Osteoblast (primary cell): ENCODE results near the gene KIF1B. TPM values are rescaled to one million over a fixed set of nuclear protein-coding genes. Genes with fewer than 3 reads are reported as not detected.

ENCODE experiments used
- DNase-seq: peaks from one replicate; pipeline ENCODE4 v3.0.0; 2011; ENCODE audit warnings: low spot score, mixed read lengths; ENCODE audit not compliant: insufficient read length; ENCODE audit errors: missing footprints
- H2AFZ ChIP-seq: 2 replicates; pipeline ENCODE4 v1.6.0; 2011; ENCODE audit warnings: mild to moderate bottlenecking, low read length
- H3K27ac ChIP-seq: 2 replicates; pipeline ENCODE4 v1.5.1; 2011; ENCODE audit warnings: mild to moderate bottlenecking, low read depth, low read length, moderate library complexity
- H3K27me3 ChIP-seq: 2 replicates; pipeline ENCODE4 v1.6.0; 2012; ENCODE audit warnings: mild to moderate bottlenecking, control low read depth, inconsistent platforms, low read length, moderate library complexity; ENCODE audit not compliant: insufficient read depth
- H3K36me3 ChIP-seq: 2 replicates; pipeline ENCODE4 v1.5.1; 2011; ENCODE audit warnings: mild to moderate bottlenecking, low read length, control low read depth, moderate library complexity; ENCODE audit not compliant: insufficient read depth
- H3K4me1 ChIP-seq: 2 replicates; pipeline ENCODE4 v1.5.1; 2011; ENCODE audit warnings: mild to moderate bottlenecking, low read length, control low read depth, moderate library complexity; ENCODE audit not compliant: insufficient read depth
- H3K4me2 ChIP-seq: 2 replicates; pipeline ENCODE4 v1.6.0; 2011; ENCODE audit warnings: mild to moderate bottlenecking, low read length; ENCODE audit not compliant: insufficient read depth
- H3K4me3 ChIP-seq: fragments of 200-600 bp; sonication (generic); 3 replicates; pipeline ENCODE4 v1.5.1; 2012; ENCODE audit warnings: mild to moderate bottlenecking, low read length, inconsistent platforms; ENCODE audit not compliant: insufficient read depth
- H3K79me2 ChIP-seq: 2 replicates; pipeline ENCODE4 v1.6.0; 2012; ENCODE audit warnings: mild to moderate bottlenecking, low read length, control low read depth, inconsistent platforms; ENCODE audit not compliant: insufficient read depth
- H3K9me3 ChIP-seq: 2 replicates; pipeline ENCODE4 v1.5.1; 2011; ENCODE audit warnings: low read depth, low read length, control low read depth
- H4K20me1 ChIP-seq: 2 replicates; pipeline ENCODE4 v1.6.0; 2012; ENCODE audit warnings: mild to moderate bottlenecking, low read length, control low read depth; ENCODE audit not compliant: insufficient read depth
- small RNA-seq: library from RNA; depleted of rRNA; stranded (forward); fragments of <200 nt; gene quantifications from one replicate; pipeline ENCODE3, GENCODE V24; 2012
- total RNA-seq: library from RNA; depleted of rRNA; stranded (reverse); fragments of >200 nt; gene quantifications from 2 replicates; pipeline ENCODE4 v1.2.3, GENCODE V29; 2012
- TF ChIP-seq, protein P1 (sequence below): IDR thresholded peaks from 2 replicates; pipeline ENCODE4 v1.5.1; 2011; ENCODE audit warnings: mild to moderate bottlenecking, low read depth, low read length, moderate library complexity; ENCODE audit errors: extremely low read depth

The KIF1B gene
- total RNA-seq, 1 donor = 35.8 TPM

DNA sequence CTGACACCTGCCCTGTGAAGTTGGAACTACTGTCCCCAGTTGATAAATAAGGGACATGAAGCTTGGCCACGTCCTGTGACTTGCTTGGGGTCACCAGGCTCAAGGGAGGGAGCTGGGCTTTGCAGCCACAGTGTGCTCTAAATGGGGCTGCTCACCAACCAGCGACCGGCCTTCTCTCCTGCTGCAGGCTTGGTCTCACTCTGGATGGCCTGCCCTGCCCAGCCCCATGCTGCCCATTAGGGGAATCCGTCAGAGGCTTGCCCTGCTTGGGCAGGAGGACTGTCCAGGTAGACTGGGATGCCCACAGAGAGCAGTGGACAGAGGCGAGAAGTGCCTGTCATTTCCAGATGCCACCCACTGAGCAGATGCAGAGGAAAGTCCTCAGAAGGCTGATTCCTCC is 218.6 kb downstream of the KIF1B start:
- Histone ChIP-seq H3K9me3 (no peaks in the 10 kb centered on the region), H3K36me3 (no peaks in the 10 kb centered on the region), H3K4me1 (peaks cover 15% of the 10 kb centered on the region), H3K79me2 (peaks cover 21% of the 10 kb centered on the region), H4K20me1 (no peaks in the 10 kb centered on the region), H2AFZ (no peak overlapping the region), H3K4me2 (no peak overlapping the region), H3K27me3 (no peaks in the 10 kb centered on the region), H3K4me3 (no peak overlapping the region), H3K27ac (no peak overlapping the region)
- TF ChIP-seq, protein P1, sequence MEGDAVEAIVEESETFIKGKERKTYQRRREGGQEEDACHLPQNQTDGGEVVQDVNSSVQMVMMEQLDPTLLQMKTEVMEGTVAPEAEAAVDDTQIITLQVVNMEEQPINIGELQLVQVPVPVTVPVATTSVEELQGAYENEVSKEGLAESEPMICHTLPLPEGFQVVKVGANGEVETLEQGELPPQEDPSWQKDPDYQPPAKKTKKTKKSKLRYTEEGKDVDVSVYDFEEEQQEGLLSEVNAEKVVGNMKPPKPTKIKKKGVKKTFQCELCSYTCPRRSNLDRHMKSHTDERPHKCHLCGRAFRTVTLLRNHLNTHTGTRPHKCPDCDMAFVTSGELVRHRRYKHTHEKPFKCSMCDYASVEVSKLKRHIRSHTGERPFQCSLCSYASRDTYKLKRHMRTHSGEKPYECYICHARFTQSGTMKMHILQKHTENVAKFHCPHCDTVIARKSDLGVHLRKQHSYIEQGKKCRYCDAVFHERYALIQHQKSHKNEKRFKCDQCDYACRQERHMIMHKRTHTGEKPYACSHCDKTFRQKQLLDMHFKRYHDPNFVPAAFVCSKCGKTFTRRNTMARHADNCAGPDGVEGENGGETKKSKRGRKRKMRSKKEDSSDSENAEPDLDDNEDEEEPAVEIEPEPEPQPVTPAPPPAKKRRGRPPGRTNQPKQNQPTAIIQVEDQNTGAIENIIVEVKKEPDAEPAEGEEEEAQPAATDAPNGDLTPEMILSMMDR = no peak
- DNase-seq = no peak

DNA sequence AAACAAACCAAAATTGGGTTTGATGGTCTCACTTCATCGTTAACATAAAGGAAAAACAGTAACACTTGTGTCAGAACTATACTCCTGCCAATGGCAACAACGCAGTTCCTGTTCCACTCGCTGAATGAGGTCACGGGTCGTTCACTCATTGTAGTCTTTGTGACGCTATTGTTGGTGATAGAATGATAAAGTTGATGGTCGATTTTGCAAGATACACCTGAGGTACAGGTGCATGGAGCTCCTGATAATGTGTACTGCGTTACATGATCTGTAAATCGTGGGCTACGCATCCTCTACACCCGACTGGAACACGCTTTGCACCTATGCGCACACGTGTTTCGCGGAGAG is 219.5 kb downstream of the KIF1B start:
- H3K9me3 ChIP-seq = no peaks in the 10 kb centered on the region
- H4K20me1 ChIP-seq = no peaks in the 10 kb centered on the region
- no peaks in the 10 kb centered on the region for H3K27me3 ChIP-seq
- peak; percentile 62 for DNase-seq
- H3K79me2 ChIP-seq = peaks cover 21% of the 10 kb centered on the region
- H3K27ac ChIP-seq = no peak overlapping the region
- H2AFZ ChIP-seq = peak overlapping the region; percentile 91
- TF ChIP-seq, protein P1 = no peak
- peak overlapping the region; percentile 90 for H3K4me2 ChIP-seq
- H3K4me3 ChIP-seq = peak overlapping the region; percentile 99
- peaks cover 15% of the 10 kb centered on the region for H3K4me1 ChIP-seq
- H3K36me3 ChIP-seq = no peaks in the 10 kb centered on the region

DNA sequence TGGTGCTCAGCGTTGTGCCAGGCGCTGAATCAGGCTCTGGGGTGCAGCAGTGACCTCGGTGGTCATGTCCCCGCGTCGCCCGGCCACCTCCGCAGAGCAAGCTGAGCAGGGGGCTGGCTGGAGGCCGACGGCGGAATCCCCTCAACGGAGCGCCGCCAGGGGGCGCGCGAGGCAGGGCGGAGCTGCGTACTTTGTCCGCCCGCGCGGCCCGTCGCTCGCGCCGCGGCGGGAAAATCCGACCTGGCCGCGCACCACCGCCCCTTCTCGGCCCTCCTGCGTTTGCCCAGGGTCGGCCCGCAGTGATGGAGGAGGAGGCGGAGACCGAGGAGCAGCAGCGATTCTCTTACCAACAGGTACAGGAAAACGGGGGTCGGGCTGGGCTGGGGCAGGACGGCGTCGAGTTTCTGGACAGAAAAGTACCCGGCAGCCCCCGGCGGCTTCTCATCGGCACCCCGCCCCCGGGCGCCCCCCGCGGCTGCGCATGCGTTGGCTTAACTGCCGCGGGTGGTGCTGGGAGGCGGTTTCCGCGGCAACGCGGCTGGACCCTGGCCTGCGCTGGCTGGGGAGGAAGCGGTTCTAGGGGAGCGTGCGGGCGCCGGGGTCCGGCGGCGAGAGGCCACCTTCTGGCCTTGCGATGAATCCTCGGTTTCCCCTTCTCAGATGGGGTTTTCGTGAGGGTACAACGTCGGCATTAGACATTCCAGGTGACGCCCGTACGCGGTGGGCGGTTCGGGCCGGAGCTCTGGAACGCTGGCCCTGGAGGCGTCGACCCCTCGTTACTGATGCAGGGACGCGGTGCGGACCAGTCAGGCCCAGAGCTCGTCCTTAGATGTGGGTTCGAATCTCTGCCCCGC is 220.1 kb downstream of the KIF1B start, which contains the start of gene CENPS:
Gene CENPS (plus strand): TSS at position 218 of the 854 bp plus-strand sequence. CDS start 85 bp downstream, at position 303.
- TF ChIP-seq, protein P1 = peak; percentile 83
- Histone ChIP-seq H2AFZ (peak within 1 kb of the TSS; percentile 91), H3K4me2 (peak within 1 kb of the TSS; percentile 90), H3K4me1 (peaks cover 15% of the 10 kb centered on the region), H3K27me3 (no peaks in the 10 kb centered on the region), H4K20me1 (no peaks in the 10 kb centered on the region), H3K4me3 (peak within 1 kb of the TSS; percentile 99), H3K27ac (peak within 1 kb of the TSS; percentile 93), H3K36me3 (no peaks in the 10 kb centered on the region), H3K79me2 (peaks cover 21% of the 10 kb centered on the region), H3K9me3 (no peaks in the 10 kb centered on the region)
- DNase-seq = peak; percentile 100

Small RNAs within 50 kb of the gene (small RNA-seq; reads per million reads assigned to genes)
- gene MIR1273D (not detected), gene RNU6-37P (not detected), gene RNU6-828P (not detected)

Other genes starting within 250 kb of the KIF1B start
- gene RBP7, start 213.3 kb upstream of the KIF1B start, total RNA-seq = not detected in 2 replicates
- 73.1 and 76.6 TPM in 2 replicates for gene UBE4B, start 177.6 kb upstream of the KIF1B start, total RNA-seq
- 136 and 142 TPM in 2 replicates for gene PGD, start 188.5 kb downstream of the KIF1B start, total RNA-seq
- 13.6 and 17.4 TPM in 2 replicates for gene CENPS, start 219.9 kb downstream of the KIF1B start, total RNA-seq
- 0.29 and 0.36 TPM in 2 replicates for gene CORT, start 239.5 kb downstream of the KIF1B start, total RNA-seq